Stimulated activated CD8-positive, alpha-beta memory T cell treated with anti-CD3 and anti-CD28 coated beads, Interleukin-7, amount 100 ng/mL, for 4 hours (primary cell): ENCODE results near the gene USP34.

Experiments
- DNase-seq, 2 donors: peaks; one replicate each; pipeline ENCODE4 v3.0.0-alpha.2; 2020; ENCODE audit warnings: low read depth in 2 of 2

Gene USP34

GRCh38 chr2:61295981-61296380, 174.9 kb downstream of the USP34 start:
- no peak for DNase-seq

- no peak for DNase-seq
Observed at GRCh38 chr2:61291851-61292575, 178.9 kb downstream of the USP34 start.

GRCh38 chr2:61288070-61288841, 182.6 kb downstream of the USP34 start:
- DNase-seq: no peak

- no peak for DNase-seq
Observed at GRCh38 chr2:61287254-61287653, 183.6 kb downstream of the USP34 start.

GRCh38 chr2:61283443-61284160, 187.3 kb downstream of the USP34 start:
- no peak for DNase-seq

- no peak for DNase-seq
Observed at GRCh38 chr2:61282104-61282590, 188.7 kb downstream of the USP34 start.

GRCh38 chr2:61281321-61281720, 189.6 kb downstream of the USP34 start:
- no peak for DNase-seq

- DNase-seq: no peak
Observed at GRCh38 chr2:61277756-61278155, 193.1 kb downstream of the USP34 start.

GRCh38 chr2:61275575-61276184, 195.2 kb downstream of the USP34 start:
- no peak for DNase-seq

- DNase-seq: no peak
Observed at GRCh38 chr2:61272421-61273070, 198.3 kb downstream of the USP34 start.

GRCh38 chr2:61268249-61268648, 202.6 kb downstream of the USP34 start:
- DNase-seq: no peak

GRCh38 chr2:61266632-61267505, 204.0 kb downstream of the USP34 start:
- DNase-seq: no peak

- no peak for DNase-seq
Observed at GRCh38 chr2:61263830-61264229, 207.1 kb downstream of the USP34 start.

- no peak for DNase-seq
Observed at GRCh38 chr2:61262699-61263098, 208.2 kb downstream of the USP34 start.

- no peak for DNase-seq
Observed at GRCh38 chr2:61257446-61257845, 213.4 kb downstream of the USP34 start.

- DNase-seq: no peak
Observed at GRCh38 chr2:61255580-61256437, 215.1 kb downstream of the USP34 start.

- no peak for DNase-seq
Observed at GRCh38 chr2:61254536-61254935, 216.4 kb downstream of the USP34 start.

- no peak for DNase-seq
Observed at GRCh38 chr2:61253136-61253535, 217.8 kb downstream of the USP34 start.

GRCh38 chr2:61252031-61252430, 218.9 kb downstream of the USP34 start:
- no peak for DNase-seq
